Liver (tissue), 9 donors: ENCODE measurements around the gene SEL1L2. TPM values are rescaled to one million over a fixed set of nuclear protein-coding genes. Genes with fewer than 3 reads are reported as not detected.

Experiments used
- DNase-seq: peaks from one replicate; pipeline ENCODE4 v3.0.0-alpha.2; 2017; ENCODE audit warnings: low spot score
- H3K27ac ChIP-seq, 2 donors: one replicate each; pipeline ENCODE4 v1.7.0; 2013; ENCODE audit warnings: inconsistent platforms in 2 of 2, low read length in 2 of 2, control low read depth in 1 of 2, low read depth in 1 of 2, mild to moderate bottlenecking in 1 of 2
- H3K27me3 ChIP-seq, 4 donors: one replicate each; pipeline versions ENCODE4 v1.6.1 to v1.7.0; 2013; ENCODE audit warnings: low read length in 3 of 4, inconsistent platforms in 1 of 4, mild to moderate bottlenecking in 1 of 4, moderate library complexity in 1 of 4; ENCODE audit not compliant: control insufficient read depth in 4 of 4, insufficient read depth in 4 of 4
- H3K36me3 ChIP-seq, 4 donors: one replicate each; pipeline versions ENCODE4 v1.6.1 to v1.7.0; 2013; ENCODE audit warnings: low read length in 3 of 4, mild to moderate bottlenecking in 3 of 4, low read depth in 1 of 4, moderate library complexity in 1 of 4; ENCODE audit not compliant: control insufficient read depth in 4 of 4, insufficient read depth in 3 of 4
- H3K4me1 ChIP-seq, 4 donors: one replicate each; pipeline versions ENCODE4 v1.6.1 to v1.7.0; 2013; ENCODE audit warnings: low read length in 3 of 4, mild to moderate bottlenecking in 3 of 4, moderate library complexity in 1 of 4; ENCODE audit not compliant: control insufficient read depth in 4 of 4, insufficient read depth in 4 of 4
- H3K4me3 ChIP-seq, 3 donors: one replicate each; pipeline versions ENCODE4 v1.6.1 to v1.7.0; 2013; ENCODE audit warnings: low read length in 3 of 3, control low read depth in 1 of 3, low read depth in 1 of 3, mild to moderate bottlenecking in 1 of 3
- H3K9ac ChIP-seq, 2 donors: one replicate each; pipeline ENCODE4 v1.7.0; 2013; ENCODE audit warnings: low read length in 2 of 2, mild to moderate bottlenecking in 2 of 2, moderate library complexity in 2 of 2, control low read depth in 1 of 2, low read depth in 1 of 2
- H3K9me3 ChIP-seq, 4 donors: one replicate each; pipeline versions ENCODE4 v1.6.1 to v1.7.0; 2013; ENCODE audit warnings: low read length in 3 of 4; ENCODE audit not compliant: control insufficient read depth in 4 of 4
- ATF3 ChIP-seq: IDR thresholded peaks from 2 replicates; pipeline ENCODE4 v1.6.1; 2016; ENCODE audit warnings: antibody characterized with exemption
- CTCF ChIP-seq: fragments of 150-350 bp; IDR thresholded peaks from 2 replicates; pipeline ENCODE4 v1.5.1; 2017; ENCODE audit warnings: improper control_type of control experiment, low read depth, low read length; ENCODE audit not compliant: missing input control
- EGR1 ChIP-seq, 2 donors: IDR thresholded peaks; 2 replicates each; pipeline ENCODE4 v1.6.1; 2016 to 2018; ENCODE audit warnings: antibody characterized with exemption in 2 of 2, low read depth in 2 of 2
- FOXA2 ChIP-seq: IDR thresholded peaks from 2 replicates; pipeline ENCODE4 v1.6.1; 2016; ENCODE audit warnings: antibody characterized with exemption
- GABPA ChIP-seq, 2 donors: IDR thresholded peaks in 1 of 2; conservative IDR thresholded peaks in 1 of 2; 2 replicates each; pipeline ENCODE4 v1.6.1; 2016; ENCODE audit warnings: antibody characterized with exemption in 2 of 2, mild to moderate bottlenecking in 1 of 2, moderate library complexity in 1 of 2
- HNF4A ChIP-seq, 2 donors: conservative IDR thresholded peaks; 2 replicates each; pipeline ENCODE4 v1.6.1; 2016; ENCODE audit warnings: antibody characterized with exemption in 2 of 2, mild to moderate bottlenecking in 2 of 2
- HNF4G ChIP-seq: IDR thresholded peaks from 2 replicates; pipeline ENCODE4 v1.6.1; 2016; ENCODE audit warnings: antibody characterized with exemption
- MAX ChIP-seq: IDR thresholded peaks from 2 replicates; pipeline ENCODE4 v1.6.1; 2016; ENCODE audit warnings: antibody characterized with exemption
- RAD21 ChIP-seq, 2 donors: IDR thresholded peaks; 2 replicates each; pipeline ENCODE4 v1.6.1; 2016; ENCODE audit warnings: antibody characterized with exemption in 2 of 2, mild to moderate bottlenecking in 2 of 2
- RXRA ChIP-seq, 2 donors: IDR thresholded peaks; 2 replicates each; pipeline ENCODE4 v1.6.1; 2017 to 2018; ENCODE audit warnings: antibody characterized with exemption in 2 of 2, mild to moderate bottlenecking in 1 of 2
- TAF1 ChIP-seq: conservative IDR thresholded peaks from 2 replicates; pipeline ENCODE4 v1.6.1; 2016; ENCODE audit warnings: antibody characterized with exemption, mild to moderate bottlenecking
- YY1 ChIP-seq: IDR thresholded peaks from 2 replicates; pipeline ENCODE4 v1.6.1; 2016; ENCODE audit warnings: antibody characterized with exemption, mild to moderate bottlenecking
- ZBTB33 ChIP-seq: IDR thresholded peaks from 2 replicates; pipeline ENCODE4 v1.6.1; 2016; ENCODE audit warnings: antibody characterized with exemption
- WGBS: extraction: QIAGEN DNeasy Blood & Tissue Kit; methylation state at CpG from one replicate; pipeline ENCODE4 v1.1.7; 2013; 5-methylcytosine and 5-hydroxymethylcytosine counted together
- polyA plus RNA-seq, 2 donors: library from polyadenylated mRNA; stranded (reverse) in 1 of 2; unstranded in 1 of 2; fragments of 200-250 nt in 1 of 2; fragments of >200 nt in 1 of 2; fragmentation: Nextera tagmentation in 1 of 2; extraction: Ambion mirVana in 1 of 2; gene quantifications; one replicate each; pipeline versions ENCODE4 v1.2.1 to v1.2.3, GENCODE V29; 2013 to 2015
- total RNA-seq, 2 donors: library from RNA; depleted of rRNA; stranded (reverse); fragments of >200 nt; gene quantifications; one replicate each; pipeline ENCODE4 v1.2.3, GENCODE V29; 2014
- donor health status: healthy.
- donor health status: healthy.
- donor health status: healthy.
- donor health status: healthy.
- donor health status: healthy.

SEL1L2 gene
- total and polyA plus RNA-seq, 4 donors, result not detected

GRCh38 chr20:13844296-13844695 is 146.1 kb downstream of the SEL1L2 start:
- Histone ChIP-seq H3K9me3 (no peaks in the 10 kb centered on the region), H3K27ac (no peak overlapping the region), H3K9ac (no peak overlapping the region), H3K4me3 (no peak overlapping the region), H3K36me3 (no peaks in the 10 kb centered on the region), H3K27me3 (peaks cover 0 to 3% (median 0%) of the 10 kb centered on the region in 4 donors), H3K4me1 (no peaks in the 10 kb centered on the region)
- TF ChIP-seq MAX, result no peak
- TF ChIP-seq FOXA2, result no peak
- TF ChIP-seq ATF3, result no peak
- TF ChIP-seq RAD21 (IDR thresholded peaks at IDR 0.05), result no peak
- TF ChIP-seq EGR1 (IDR thresholded peaks at IDR 0.05; ENCODE audit: low read depth in 2 of 2), result no peak
- TF ChIP-seq GABPA (IDR thresholded peaks at IDR 0.05 in 1 of 2, conservative IDR thresholded peaks at IDR 0.05 in 1 of 2), result no peak
- no peak for TF ChIP-seq TAF1
- TF ChIP-seq RXRA (IDR thresholded peaks at IDR 0.05), result no peak
- no peak for TF ChIP-seq HNF4G
- no peak for TF ChIP-seq YY1
- no peak for TF ChIP-seq ZBTB33
- WGBS, result 83% methylated on average over 4 of the region's 4 CpGs
- DNase-seq, result no peak

GRCh38 chr20:13841206-13841605 is 149.2 kb downstream of the SEL1L2 start:
- no peak for TF ChIP-seq ZBTB33
- no peak for TF ChIP-seq HNF4A (conservative IDR thresholded peaks at IDR 0.05)
- no peak for TF ChIP-seq CTCF
- no peak for TF ChIP-seq YY1

More at GRCh38 chr20:13841206-13841605, 149.2 kb downstream of the SEL1L2 start:
- WGBS, result 83% methylated on average over 3 of the region's 3 CpGs
- no peak for DNase-seq
- H3K4me3 ChIP-seq, result no peak overlapping the region
- H3K9me3 ChIP-seq, result no peaks in the 10 kb centered on the region
- H3K36me3 ChIP-seq, result no peaks in the 10 kb centered on the region
- H3K27ac ChIP-seq, result no peak overlapping the region
- peaks cover 0 to 3% (median 0%) of the 10 kb centered on the region in 4 donors for H3K27me3 ChIP-seq
- no peaks in the 10 kb centered on the region for H3K4me1 ChIP-seq
- no peak overlapping the region for H3K9ac ChIP-seq
